Measurements from ENCODE around the gene CDK14.

CDK14 gene

GRCh38 chr7:90586091-90586490 lies 10.0 kb upstream of the CDK14 start:
- H3K36me3 Mint-ChIP-seq = no peaks in the 10 kb centered on the region
- no peak for DNase-seq
- no peak overlapping the region for H3K27ac Mint-ChIP-seq
- CTCF ChIA-PET = no interaction called here
- H3K4me1 Mint-ChIP-seq = no peaks in the 10 kb centered on the region
- H3K4me3 Mint-ChIP-seq = no peak overlapping the region
- H3K9me3 Mint-ChIP-seq = no peaks in the 10 kb centered on the region
- no peaks in the 10 kb centered on the region for H3K27me3 Mint-ChIP-seq

GRCh38 chr7:90587766-90588165 lies 8.4 kb upstream of the CDK14 start:
- no peaks in the 10 kb centered on the region for H3K36me3 Mint-ChIP-seq
- CTCF ChIA-PET = no interaction called here
- H3K27ac Mint-ChIP-seq = no peak overlapping the region
- H3K4me3 Mint-ChIP-seq = no peak overlapping the region
- H3K27me3 Mint-ChIP-seq = peaks cover 5% of the 10 kb centered on the region
- no peaks in the 10 kb centered on the region for H3K9me3 Mint-ChIP-seq
- no peak for DNase-seq
- H3K4me1 Mint-ChIP-seq = no peaks in the 10 kb centered on the region

- Mint-ChIP-seq H3K36me3 (no peaks in the 10 kb centered on the region), H3K27me3 (peaks cover 35% of the 10 kb centered on the region), H3K4me3 (no peak overlapping the region), H3K4me1 (peaks cover 13% of the 10 kb centered on the region), H3K9me3 (no peaks in the 10 kb centered on the region), H3K27ac (no peak overlapping the region)
- DNase-seq = no peak
- CTCF ChIA-PET = no interaction called here
These were observed 4.1 kb upstream of the CDK14 start for GRCh38 chr7:90592033-90592432.

- Mint-ChIP-seq H3K36me3 (no peaks in the 10 kb centered on the region), H3K27me3 (peaks cover 38% of the 10 kb centered on the region), H3K27ac (no peak overlapping the region), H3K9me3 (no peaks in the 10 kb centered on the region), H3K4me1 (peaks cover 15% of the 10 kb centered on the region), H3K4me3 (no peak overlapping the region)
- CTCF ChIA-PET = no interaction called here
- DNase-seq = no peak
These were observed 2.9 kb upstream of the CDK14 start for GRCh38 chr7:90593205-90593604.

GRCh38 chr7:90594751-90595317 lies 1.3 kb upstream of the CDK14 start:
- Mint-ChIP-seq H3K4me1 (peaks cover 15% of the 10 kb centered on the region), H3K4me3 (peak overlapping the region; percentile 23), H3K27ac (no peak overlapping the region), H3K27me3 (peaks cover 38% of the 10 kb centered on the region), H3K36me3 (no peaks in the 10 kb centered on the region), H3K9me3 (no peaks in the 10 kb centered on the region)
- CTCF ChIA-PET = no interaction called here
- DNase-seq = no peak

- no peak overlapping the region for H3K27ac Mint-ChIP-seq
- DNase-seq = no peak
- peak overlapping the region; percentile 51 for H3K4me3 Mint-ChIP-seq
- peaks cover 15% of the 10 kb centered on the region for H3K4me1 Mint-ChIP-seq
- H3K9me3 Mint-ChIP-seq = no peaks in the 10 kb centered on the region
- CTCF ChIA-PET = no interaction called here
- no peaks in the 10 kb centered on the region for H3K36me3 Mint-ChIP-seq
- H3K27me3 Mint-ChIP-seq = peaks cover 38% of the 10 kb centered on the region
These were observed 750 bp upstream of the CDK14 start for GRCh38 chr7:90595342-90595800.

- Mint-ChIP-seq H3K27ac (no peak overlapping the region), H3K4me3 (peak overlapping the region; percentile 67), H3K4me1 (peaks cover 15% of the 10 kb centered on the region), H3K9me3 (no peaks in the 10 kb centered on the region), H3K36me3 (no peaks in the 10 kb centered on the region), H3K27me3 (peaks cover 34% of the 10 kb centered on the region)
- CTCF ChIA-PET = interaction anchor here (1.0 kb wide), 1 partner anchor 8 kb away, joined by 3 read pairs; no protein-coding TSS in a partner anchor
- no peak for DNase-seq
These were observed 796 bp downstream of the CDK14 start for GRCh38 chr7:90596671-90597562.

GRCh38 chr7:90597563-90598253 lies 1.6 kb downstream of the CDK14 start:
- DNase-seq = no peak
- peaks cover 15% of the 10 kb centered on the region for H3K4me1 Mint-ChIP-seq
- CTCF ChIA-PET = no interaction called here
- H3K27ac Mint-ChIP-seq = no peak overlapping the region
- no peaks in the 10 kb centered on the region for H3K36me3 Mint-ChIP-seq
- no peaks in the 10 kb centered on the region for H3K9me3 Mint-ChIP-seq
- H3K4me3 Mint-ChIP-seq = no peak overlapping the region
- H3K27me3 Mint-ChIP-seq = peaks cover 33% of the 10 kb centered on the region

GRCh38 chr7:90599038-90599437 lies 2.9 kb downstream of the CDK14 start:
- Mint-ChIP-seq H3K36me3 (no peaks in the 10 kb centered on the region), H3K27me3 (peaks cover 33% of the 10 kb centered on the region), H3K27ac (no peak overlapping the region), H3K4me3 (no peak overlapping the region), H3K9me3 (no peaks in the 10 kb centered on the region), H3K4me1 (peaks cover 15% of the 10 kb centered on the region)
- DNase-seq = no peak
- CTCF ChIA-PET = no interaction called here

GRCh38 chr7:90599892-90600555 lies 3.9 kb downstream of the CDK14 start:
- Mint-ChIP-seq H3K27me3 (peaks cover 24% of the 10 kb centered on the region), H3K4me3 (no peak overlapping the region), H3K9me3 (no peaks in the 10 kb centered on the region), H3K27ac (no peak overlapping the region), H3K36me3 (no peaks in the 10 kb centered on the region), H3K4me1 (peaks cover 10% of the 10 kb centered on the region)
- CTCF ChIA-PET = no interaction called here
- no peak for DNase-seq

- H3K4me1 Mint-ChIP-seq = no peaks in the 10 kb centered on the region
- no peak overlapping the region for H3K27ac Mint-ChIP-seq
- no peaks in the 10 kb centered on the region for H3K36me3 Mint-ChIP-seq
- H3K4me3 Mint-ChIP-seq = no peak overlapping the region
- DNase-seq = no peak
- CTCF ChIA-PET = no interaction called here
- H3K27me3 Mint-ChIP-seq = peaks cover 3% of the 10 kb centered on the region
- H3K9me3 Mint-ChIP-seq = no peaks in the 10 kb centered on the region
These were observed 6.2 kb downstream of the CDK14 start for GRCh38 chr7:90602303-90602702.

- Mint-ChIP-seq H3K4me3 (no peak overlapping the region), H3K9me3 (no peaks in the 10 kb centered on the region), H3K4me1 (no peaks in the 10 kb centered on the region), H3K27ac (no peak overlapping the region), H3K36me3 (no peaks in the 10 kb centered on the region), H3K27me3 (peaks cover 3% of the 10 kb centered on the region)
- no peak for DNase-seq
- CTCF ChIA-PET = no interaction called here
These were observed 7.2 kb downstream of the CDK14 start for GRCh38 chr7:90603346-90603745.

GRCh38 chr7:90604383-90604782 lies 8.3 kb downstream of the CDK14 start:
- H3K27ac Mint-ChIP-seq = no peak overlapping the region
- no peaks in the 10 kb centered on the region for H3K9me3 Mint-ChIP-seq
- H3K4me3 Mint-ChIP-seq = no peak overlapping the region
- CTCF ChIA-PET = interaction anchor here (1.0 kb wide), 1 partner anchor 8 kb away, joined by 3 read pairs; the partner anchor contains the start of gene CDK14
- H3K4me1 Mint-ChIP-seq = no peaks in the 10 kb centered on the region
- H3K36me3 Mint-ChIP-seq = no peaks in the 10 kb centered on the region
- peaks cover 3% of the 10 kb centered on the region for H3K27me3 Mint-ChIP-seq
- DNase-seq = no peak

GRCh38 chr7:90605055-90605454 lies 8.9 kb downstream of the CDK14 start:
- H3K4me3 Mint-ChIP-seq = no peak overlapping the region
- no peak overlapping the region for H3K27ac Mint-ChIP-seq
- H3K9me3 Mint-ChIP-seq = no peaks in the 10 kb centered on the region
- H3K4me1 Mint-ChIP-seq = no peaks in the 10 kb centered on the region
- CTCF ChIA-PET = interaction anchor here (1.0 kb wide), 1 partner anchor 9 kb away, joined by 3 read pairs; the partner anchor contains the start of gene CDK14
- H3K36me3 Mint-ChIP-seq = no peaks in the 10 kb centered on the region
- H3K27me3 Mint-ChIP-seq = peaks cover 3% of the 10 kb centered on the region
- DNase-seq = no peak
